DOHH2 (cell line): ENCODE data around the gene LARP6.

Experiments used
- H3F3A ChIP-seq: fragments of 200-600 bp; sonication (generic), shearing (Covaris generic); 2 replicates; pipeline ENCODE4 v1.6.0; 2016; ENCODE audit warnings: antibody characterized with exemption, mild to moderate bottlenecking; ENCODE audit not compliant: control insufficient read depth, insufficient read depth
- H3K27ac ChIP-seq: fragments of 200-600 bp; sonication (generic); 2 replicates; pipeline ENCODE4 v1.5.1; 2014; ENCODE audit warnings: low read depth, mild to moderate bottlenecking, low read length, moderate library complexity
- H3K27me3 ChIP-seq: fragments of 200-600 bp; sonication (generic); 2 replicates; pipeline ENCODE4 v1.6.1; 2014; ENCODE audit warnings: mild to moderate bottlenecking, low read length, mixed read lengths; ENCODE audit not compliant: control insufficient read depth
- H3K36me3 ChIP-seq: fragments of 200-600 bp; sonication (generic); 2 replicates; pipeline ENCODE4 v1.6.1; 2014; ENCODE audit warnings: mild to moderate bottlenecking, low read length, moderate library complexity, mixed read lengths; ENCODE audit not compliant: control insufficient read depth
- H3K4me1 ChIP-seq: fragments of 200-600 bp; sonication (generic); 2 replicates; pipeline ENCODE4 v1.6.1; 2014; ENCODE audit warnings: mild to moderate bottlenecking, low read length, mixed read lengths; ENCODE audit not compliant: control insufficient read depth
- H3K4me2 ChIP-seq: fragments of 200-600 bp; sonication (generic); 2 replicates; pipeline ENCODE4 v1.6.0; 2014; ENCODE audit warnings: mild to moderate bottlenecking, low read length, moderate library complexity
- H3K4me3 ChIP-seq: fragments of 200-600 bp; sonication (generic); 2 replicates; pipeline ENCODE4 v1.5.1; 2014; ENCODE audit warnings: mild to moderate bottlenecking, low read length, mixed read lengths
- H3K79me2 ChIP-seq: fragments of 200-600 bp; sonication (generic); 2 replicates; pipeline ENCODE4 v1.6.1; 2014; ENCODE audit warnings: mild to moderate bottlenecking, low read length, mixed read lengths; ENCODE audit not compliant: control insufficient read depth
- H3K9me2 ChIP-seq: fragments of 200-600 bp; sonication (generic); replicated peaks from 2 replicates; pipeline ENCODE4 v1.6.1; 2014; ENCODE audit warnings: mild to moderate bottlenecking, low read length, mixed read lengths; ENCODE audit not compliant: control insufficient read depth
- H3K9me3 ChIP-seq: fragments of 200-600 bp; sonication (generic); 2 replicates; pipeline ENCODE4 v1.6.1; 2014; ENCODE audit warnings: antibody characterized with exemption, low read length, mixed read lengths; ENCODE audit not compliant: control insufficient read depth, insufficient read depth
- H4K20me1 ChIP-seq: fragments of 200-600 bp; sonication (generic); 2 replicates; pipeline ENCODE4 v1.6.0; 2014; ENCODE audit warnings: low read depth, mild to moderate bottlenecking, antibody characterized with exemption, low read length, moderate library complexity; ENCODE audit not compliant: control insufficient read depth, insufficient read depth
- CTCF ChIP-seq: fragments of 200-600 bp; sonication (generic); IDR thresholded peaks from one replicate; pipeline ENCODE4 v1.5.1; 2014; ENCODE audit warnings: antibody characterized with exemption, mild to moderate bottlenecking, low read depth, low read length; ENCODE audit not compliant: poor library complexity, severe bottlenecking
- EZH2phosphoT487 ChIP-seq: fragments of 200-600 bp; sonication (generic); IDR thresholded peaks from 2 replicates; pipeline ENCODE4 v1.6.1; 2017; ENCODE audit warnings: borderline replicate concordance, mild to moderate bottlenecking, antibody characterized with exemption, low read length, moderate library complexity, mixed read lengths

Gene LARP6

GRCh38 chr15:70869346-70869745 is 15.4 kb upstream of the LARP6 start:
- no peak overlapping the region for H3K27ac ChIP-seq
- H3K79me2 ChIP-seq = no peaks in the 10 kb centered on the region
- no peaks in the 10 kb centered on the region for H3K9me2 ChIP-seq
- no peak overlapping the region for H3K4me3 ChIP-seq
- no peaks in the 10 kb centered on the region for H3K4me1 ChIP-seq
- no peak for TF ChIP-seq CTCF
- no peak for TF ChIP-seq EZH2phosphoT487
- H3K4me2 ChIP-seq = no peak overlapping the region
- H3K9me3 ChIP-seq = no peaks in the 10 kb centered on the region; the same call in 1 of the 2 replicates
- no peaks in the 10 kb centered on the region for H3K36me3 ChIP-seq
- H4K20me1 ChIP-seq = no peaks in the 10 kb centered on the region
- no peaks in the 10 kb centered on the region for H3K27me3 ChIP-seq
- no peaks in the 10 kb centered on the region for H3F3A ChIP-seq

GRCh38 chr15:70867911-70868467 is 14.0 kb upstream of the LARP6 start:
- Histone ChIP-seq H3K4me2 (no peak overlapping the region), H3K4me3 (no peak overlapping the region), H3K9me3 (no peaks in the 10 kb centered on the region), H3K79me2 (no peaks in the 10 kb centered on the region), H3K27ac (no peak overlapping the region), H3K9me2 (no peaks in the 10 kb centered on the region), H4K20me1 (no peaks in the 10 kb centered on the region), H3F3A (no peaks in the 10 kb centered on the region), H3K27me3 (no peaks in the 10 kb centered on the region), H3K4me1 (no peaks in the 10 kb centered on the region), H3K36me3 (no peaks in the 10 kb centered on the region)
- TF ChIP-seq CTCF (no peak), EZH2phosphoT487 (no peak)

GRCh38 chr15:70866982-70867641 is 13.2 kb upstream of the LARP6 start:
- no peaks in the 10 kb centered on the region for H3K9me2 ChIP-seq
- no peaks in the 10 kb centered on the region for H3K36me3 ChIP-seq
- no peak overlapping the region for H3K4me2 ChIP-seq
- no peaks in the 10 kb centered on the region for H3K4me1 ChIP-seq
- H3K4me3 ChIP-seq = no peak overlapping the region
- H3K27me3 ChIP-seq = no peaks in the 10 kb centered on the region
- no peaks in the 10 kb centered on the region for H3K79me2 ChIP-seq
- H3F3A ChIP-seq = no peaks in the 10 kb centered on the region
- no peaks in the 10 kb centered on the region for H4K20me1 ChIP-seq
- no peaks in the 10 kb centered on the region for H3K9me3 ChIP-seq
- TF ChIP-seq EZH2phosphoT487 = no peak
- TF ChIP-seq CTCF = no peak
- no peak overlapping the region for H3K27ac ChIP-seq
